ACC112 (cell line): ENCODE results near the gene RAB3C.

Experiments
- H2AFZ ChIP-seq: fragments of 200-600 bp; sonication (generic); one replicate; pipeline ENCODE4 v1.6.0; 2017; ENCODE audit warnings: antibody characterized with exemption, low read length; ENCODE audit not compliant: unreplicated experiment
- H3K27ac ChIP-seq: fragments of 200-600 bp; sonication (generic); 2 replicates; pipeline ENCODE4 v1.5.1; 2014; ENCODE audit warnings: low read depth, mild to moderate bottlenecking, antibody characterized with exemption, low read length, moderate library complexity
- H3K27me3 ChIP-seq: fragments of 200-600 bp; sonication (generic); 2 replicates; pipeline ENCODE4 v1.6.1; 2014; ENCODE audit warnings: mild to moderate bottlenecking, antibody characterized with exemption, low read length, moderate library complexity, mixed read lengths; ENCODE audit not compliant: insufficient read depth
- H3K36me3 ChIP-seq: fragments of 200-600 bp; sonication (generic); 2 replicates; pipeline ENCODE4 v1.6.1; 2016; ENCODE audit warnings: mild to moderate bottlenecking, antibody characterized with exemption, low read length, moderate library complexity, mixed read lengths; ENCODE audit not compliant: insufficient read depth
- H3K4me1 ChIP-seq: fragments of 200-600 bp; sonication (generic); one replicate; pipeline ENCODE4 v1.6.1; 2016; ENCODE audit warnings: low read length, mixed read lengths; ENCODE audit not compliant: insufficient read depth, unreplicated experiment, control insufficient read depth
- H3K4me3 ChIP-seq: fragments of 200-600 bp; sonication (generic); 2 replicates; pipeline ENCODE4 v1.5.1; 2014; ENCODE audit warnings: mild to moderate bottlenecking, low read depth, low read length
- H3K79me2 ChIP-seq: fragments of 200-600 bp; sonication (generic); one replicate; pipeline ENCODE4 v1.6.0; 2016; ENCODE audit warnings: low read length; ENCODE audit not compliant: control insufficient read depth, unreplicated experiment, insufficient read depth

RAB3C gene

DNA sequence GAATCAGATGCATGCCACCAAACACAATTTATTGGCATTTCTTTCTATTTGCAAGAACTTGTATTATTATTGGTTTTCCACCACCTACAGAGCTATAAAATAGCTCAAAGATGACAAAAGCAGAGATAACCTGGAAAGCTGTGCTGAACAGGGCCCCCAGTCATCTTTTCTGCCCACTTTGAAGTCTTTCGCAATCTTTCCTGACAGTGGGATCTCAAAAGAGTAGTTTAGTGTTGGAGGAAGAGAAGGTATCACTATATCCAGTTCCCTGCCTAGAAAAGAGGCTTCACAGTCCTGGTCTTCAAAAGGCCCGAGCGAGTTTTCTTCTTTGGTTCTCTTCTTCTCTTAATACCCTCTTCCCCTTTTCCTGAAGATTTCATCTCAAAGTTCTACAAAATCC is 231.0 kb downstream of the RAB3C start:
- no peaks in the 10 kb centered on the region for H3K4me1 ChIP-seq
- H3K27ac ChIP-seq = no peak overlapping the region
- peaks cover 14% of the 10 kb centered on the region for H3K27me3 ChIP-seq
- no peaks in the 10 kb centered on the region for H3K36me3 ChIP-seq
- H3K79me2 ChIP-seq = no peaks in the 10 kb centered on the region
- no peak overlapping the region for H3K4me3 ChIP-seq
- no peak overlapping the region for H2AFZ ChIP-seq

DNA sequence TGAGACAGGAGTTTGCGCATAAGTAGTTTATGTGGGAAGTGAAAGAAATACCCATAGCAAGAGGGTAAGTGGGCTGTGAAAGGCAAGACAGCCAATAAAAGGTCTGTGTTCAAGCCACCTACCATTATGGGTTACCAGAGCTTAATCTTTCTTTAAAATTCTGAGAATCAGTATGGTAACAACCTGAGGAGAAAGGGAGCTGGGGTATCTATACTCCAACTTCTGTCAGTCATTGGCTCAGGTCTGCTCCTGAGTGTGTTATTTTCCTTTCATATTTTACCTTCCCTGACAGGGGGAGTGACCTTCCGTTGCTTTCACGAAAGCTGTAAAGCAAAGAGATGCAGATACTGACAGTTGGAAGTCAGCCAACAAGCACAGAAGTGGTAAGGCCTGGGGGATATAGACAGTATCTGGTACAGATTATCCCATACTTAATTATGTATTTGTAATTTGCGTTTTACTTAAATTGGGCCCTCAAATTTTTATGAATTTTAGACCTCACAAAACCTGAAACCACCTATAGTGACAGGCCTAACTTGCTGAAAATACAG is 233.4 kb downstream of the RAB3C start:
- peaks cover 22% of the 10 kb centered on the region for H3K27me3 ChIP-seq
- H3K27ac ChIP-seq = no peak overlapping the region
- no peaks in the 10 kb centered on the region for H3K4me1 ChIP-seq
- no peak overlapping the region for H2AFZ ChIP-seq
- H3K4me3 ChIP-seq = no peak overlapping the region
- H3K79me2 ChIP-seq = no peaks in the 10 kb centered on the region
- no peaks in the 10 kb centered on the region for H3K36me3 ChIP-seq

DNA sequence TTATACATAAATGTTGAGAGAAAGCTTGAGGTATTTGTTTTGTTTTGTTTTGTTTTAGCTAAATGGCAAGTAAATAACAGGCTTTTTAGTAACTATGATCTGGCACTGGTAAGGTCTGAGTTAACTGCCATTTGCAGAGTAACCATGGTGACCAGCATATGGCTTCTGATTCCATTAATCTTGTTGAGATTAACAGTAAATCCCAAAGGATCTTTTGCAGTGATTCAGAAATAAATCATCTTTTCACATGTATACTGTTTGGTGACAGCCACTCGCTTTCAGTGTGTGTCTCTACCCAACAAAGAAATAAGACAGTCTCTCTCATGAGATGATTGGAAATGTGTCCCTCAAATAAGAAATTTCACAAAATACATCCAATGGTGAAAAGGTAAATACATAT is 235.6 kb downstream of the RAB3C start:
- Histone ChIP-seq H3K4me1 (no peaks in the 10 kb centered on the region), H3K27ac (no peak overlapping the region), H3K36me3 (no peaks in the 10 kb centered on the region), H3K79me2 (no peaks in the 10 kb centered on the region), H3K4me3 (no peak overlapping the region), H2AFZ (no peak overlapping the region), H3K27me3 (peaks cover 23% of the 10 kb centered on the region)

DNA sequence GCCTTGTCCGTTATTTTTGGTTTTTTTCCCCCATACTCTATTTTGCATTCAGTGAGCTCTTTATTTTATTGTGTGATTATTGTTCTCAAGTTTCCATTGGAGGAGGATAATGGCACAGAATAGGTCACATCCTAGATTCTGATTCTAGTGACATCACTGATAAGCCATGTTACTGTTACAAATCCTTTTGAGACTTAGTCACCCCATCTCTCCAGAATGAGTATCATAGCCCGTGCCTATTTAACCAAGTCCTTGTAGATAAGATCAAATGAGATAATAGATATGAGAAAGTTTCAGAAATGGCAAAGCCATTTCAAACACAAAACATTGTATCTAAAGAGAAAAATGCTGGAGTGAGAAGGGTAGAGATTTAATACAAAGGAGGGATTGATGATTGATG is 242.6 kb downstream of the RAB3C start:
- H3K27ac ChIP-seq = no peak overlapping the region
- no peak overlapping the region for H3K4me3 ChIP-seq
- peaks cover 54% of the 10 kb centered on the region for H3K27me3 ChIP-seq

DNA sequence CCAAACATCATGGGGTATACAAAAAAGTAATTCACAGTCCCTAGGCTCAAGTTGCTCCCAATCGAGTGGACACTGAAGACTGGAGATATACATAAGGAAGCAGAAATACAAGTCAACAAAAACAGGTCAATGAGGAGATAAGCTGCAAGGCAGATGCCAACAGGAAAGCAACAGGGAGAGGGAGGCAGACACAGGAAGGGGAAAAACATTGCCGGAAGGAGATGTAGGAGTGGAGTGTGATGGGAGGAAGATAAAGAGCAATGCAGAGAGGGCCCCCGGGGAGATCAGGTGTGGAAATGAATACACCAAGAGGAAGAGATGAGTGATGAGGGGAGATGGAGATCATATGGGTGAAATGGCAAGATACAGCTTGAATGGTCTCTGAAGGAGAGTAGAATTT is 243.0 kb downstream of the RAB3C start:
- Histone ChIP-seq H3K27me3 (peaks cover 54% of the 10 kb centered on the region), H2AFZ (no peak overlapping the region), H3K4me1 (no peaks in the 10 kb centered on the region), H3K27ac (no peak overlapping the region), H3K36me3 (no peaks in the 10 kb centered on the region), H3K4me3 (no peak overlapping the region), H3K79me2 (no peaks in the 10 kb centered on the region)

More for the DNA sequence above, 242.6 kb downstream of the RAB3C start:
- no peak overlapping the region for H2AFZ ChIP-seq
- no peaks in the 10 kb centered on the region for H3K36me3 ChIP-seq
- H3K79me2 ChIP-seq = no peaks in the 10 kb centered on the region
- no peaks in the 10 kb centered on the region for H3K4me1 ChIP-seq

DNA sequence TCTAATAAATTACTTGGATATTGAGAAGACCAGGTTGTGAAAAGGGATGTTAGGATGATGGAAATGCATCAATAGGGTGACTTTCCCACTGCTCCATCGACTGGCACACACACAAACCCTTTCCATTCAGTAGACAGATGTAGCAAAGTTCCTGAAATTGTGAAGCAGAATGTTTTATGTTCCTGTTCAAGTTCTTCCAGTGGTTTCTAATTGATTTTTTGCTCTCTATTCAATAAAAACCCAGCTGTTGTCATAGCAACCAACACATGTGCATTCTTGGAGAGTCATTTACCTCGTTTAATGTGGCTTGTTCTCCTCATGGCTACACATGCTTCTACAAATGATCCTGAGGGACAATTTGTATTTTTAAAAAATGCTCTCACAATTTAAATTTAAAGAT is 244.6 kb downstream of the RAB3C start:
- Histone ChIP-seq H3K4me3 (no peak overlapping the region), H3K27ac (no peak overlapping the region), H3K36me3 (no peaks in the 10 kb centered on the region), H3K4me1 (no peaks in the 10 kb centered on the region), H3K27me3 (peaks cover 57% of the 10 kb centered on the region), H2AFZ (no peak overlapping the region), H3K79me2 (no peaks in the 10 kb centered on the region)

DNA sequence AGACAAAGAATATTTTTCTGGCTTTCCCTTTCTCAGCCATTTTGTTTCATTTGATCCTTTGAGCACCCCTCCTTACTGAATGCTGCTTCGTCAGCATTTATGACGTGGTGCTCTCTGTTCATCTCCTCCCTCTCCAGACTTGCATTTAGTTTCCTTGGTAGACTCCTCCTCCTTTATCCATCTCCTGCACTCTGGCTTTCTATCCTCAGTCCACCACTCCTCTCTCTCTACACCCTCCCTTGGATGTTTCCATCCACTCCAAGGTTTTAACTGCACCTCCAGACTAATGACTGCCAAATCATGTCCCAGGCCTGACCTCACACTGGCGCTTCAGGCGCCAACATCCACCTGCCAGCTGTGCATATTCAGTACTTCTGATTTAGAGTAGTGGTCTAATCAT is 245.4 kb downstream of the RAB3C start:
- Histone ChIP-seq H3K27ac (no peak overlapping the region), H3K79me2 (no peaks in the 10 kb centered on the region), H3K4me3 (no peak overlapping the region), H2AFZ (no peak overlapping the region), H3K4me1 (no peaks in the 10 kb centered on the region), H3K36me3 (no peaks in the 10 kb centered on the region), H3K27me3 (peaks cover 61% of the 10 kb centered on the region)

DNA sequence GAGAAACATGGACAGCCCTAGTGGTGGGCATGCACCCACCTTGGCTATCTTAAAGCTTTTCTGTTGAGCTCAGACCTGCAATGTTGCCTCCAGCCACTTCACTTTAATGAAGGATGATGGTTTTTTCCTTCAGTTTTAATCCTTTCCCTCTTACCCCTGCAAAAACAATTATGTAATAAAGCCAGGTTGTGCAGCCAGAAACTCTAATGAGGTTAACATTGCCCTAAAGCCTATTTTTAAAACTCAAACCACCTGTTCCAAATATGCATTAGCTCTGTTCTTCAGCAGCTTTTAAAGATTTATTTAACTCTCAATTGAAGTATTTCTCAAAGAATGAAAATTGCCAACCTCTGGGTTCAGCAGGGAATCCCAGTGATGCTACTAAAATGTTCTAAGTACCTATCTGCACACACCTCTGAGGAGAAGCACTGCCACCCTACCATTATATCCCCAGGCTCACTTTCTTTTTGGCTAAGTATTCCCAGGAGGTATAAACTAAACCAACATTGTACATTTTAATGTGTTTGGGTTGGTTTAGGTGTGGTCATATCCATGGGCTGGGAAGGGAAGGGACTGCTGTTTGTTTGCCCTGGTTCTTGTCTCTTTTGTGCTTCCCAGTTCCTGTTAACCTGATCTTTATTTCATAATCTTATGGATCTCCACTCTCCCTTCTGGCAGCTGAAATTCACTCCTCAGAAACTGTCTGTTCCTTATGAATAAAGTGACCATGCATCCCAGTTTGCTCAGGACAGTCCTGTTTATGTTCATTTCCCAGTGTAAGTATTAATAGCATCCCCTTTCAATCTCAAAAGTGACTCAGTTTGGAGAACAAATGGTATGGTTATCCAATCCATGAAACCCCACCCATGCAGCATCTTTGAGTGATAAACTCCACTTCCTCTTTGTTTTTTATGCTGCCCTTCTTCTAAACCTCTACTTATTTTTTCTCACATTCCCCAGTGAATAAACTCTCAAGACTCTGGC is 251.7 kb downstream of the RAB3C start:
- H3K4me3 ChIP-seq = no peak overlapping the region
- no peak overlapping the region for H3K27ac ChIP-seq
- H3K27me3 ChIP-seq = peaks cover 55% of the 10 kb centered on the region

DNA sequence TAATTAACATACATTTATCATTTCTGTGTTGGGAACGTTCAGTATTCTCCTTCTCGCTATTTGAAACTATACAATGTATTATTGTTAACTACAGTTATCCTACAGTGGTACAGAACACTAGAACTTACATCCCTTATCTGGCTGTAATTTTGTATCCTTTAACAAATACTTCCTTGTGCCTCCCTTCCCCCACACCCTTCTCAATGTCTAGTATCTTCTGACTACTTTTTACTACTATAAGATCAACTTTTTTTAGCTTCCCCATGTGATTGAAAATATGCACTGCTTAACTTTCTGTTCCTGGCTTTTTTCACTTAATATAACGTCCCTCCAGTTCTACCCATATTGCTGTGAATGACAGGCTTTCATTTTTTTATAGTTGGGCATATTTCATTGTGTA is 253.5 kb downstream of the RAB3C start:
- Histone ChIP-seq H3K4me3 (no peak overlapping the region), H3K79me2 (no peaks in the 10 kb centered on the region), H3K4me1 (no peaks in the 10 kb centered on the region), H3K27ac (no peak overlapping the region), H3K36me3 (no peaks in the 10 kb centered on the region), H3K27me3 (peaks cover 46% of the 10 kb centered on the region; the same call in 1 of the 2 replicates), H2AFZ (no peak overlapping the region)

More for the DNA sequence above, 251.7 kb downstream of the RAB3C start:
- Histone ChIP-seq H2AFZ (no peak overlapping the region), H3K4me1 (no peaks in the 10 kb centered on the region), H3K79me2 (no peaks in the 10 kb centered on the region), H3K36me3 (no peaks in the 10 kb centered on the region)

DNA sequence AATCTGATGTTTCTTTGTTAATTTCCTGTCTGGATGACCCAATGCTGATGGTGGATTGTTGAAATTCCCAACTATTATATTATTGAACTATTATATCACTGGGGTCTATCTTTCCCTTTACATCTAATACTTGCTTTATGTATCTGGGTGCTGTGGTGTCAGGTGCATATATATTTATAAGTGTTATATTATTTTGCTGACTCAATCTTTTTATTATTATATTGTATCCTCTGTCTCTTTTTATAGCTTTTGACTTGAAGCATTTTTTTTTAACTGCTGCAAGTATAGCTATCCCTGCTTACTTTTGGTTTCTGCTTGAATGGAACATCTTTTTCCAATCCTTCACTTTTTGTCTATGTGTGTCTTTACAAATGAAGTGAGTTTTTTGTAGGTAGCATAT is 255.9 kb downstream of the RAB3C start:
- Histone ChIP-seq H3K27ac (no peak overlapping the region), H2AFZ (no peak overlapping the region), H3K36me3 (no peaks in the 10 kb centered on the region), H3K4me3 (no peak overlapping the region), H3K79me2 (no peaks in the 10 kb centered on the region), H3K27me3 (peaks cover 36% of the 10 kb centered on the region; the same call in 1 of the 2 replicates), H3K4me1 (no peaks in the 10 kb centered on the region)

DNA sequence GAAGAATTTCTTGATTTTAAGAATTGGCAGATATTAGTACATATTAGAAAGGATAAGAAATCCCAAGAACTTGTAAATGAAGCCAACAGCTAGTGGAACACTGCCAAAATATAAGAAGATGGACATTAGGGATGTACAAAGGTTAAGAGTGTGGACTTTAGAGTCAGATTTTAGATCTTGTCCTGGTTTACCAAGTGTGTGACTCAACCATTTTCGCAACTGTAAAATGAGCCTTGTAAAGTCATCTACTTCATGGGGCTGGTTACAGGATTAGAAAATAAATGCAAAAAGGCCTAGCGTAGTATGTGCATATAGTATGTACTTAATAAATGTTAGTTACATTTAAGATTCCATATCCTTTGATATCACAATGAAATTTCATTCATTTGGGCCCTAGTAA is 260.0 kb downstream of the RAB3C start:
- H3K27ac ChIP-seq = no peak overlapping the region
- H3K79me2 ChIP-seq = no peaks in the 10 kb centered on the region
- no peak overlapping the region for H3K4me3 ChIP-seq
- peaks cover 17% of the 10 kb centered on the region; the same call in 1 of the 2 replicates for H3K27me3 ChIP-seq
- no peaks in the 10 kb centered on the region for H3K36me3 ChIP-seq
- no peak overlapping the region for H2AFZ ChIP-seq
- H3K4me1 ChIP-seq = no peaks in the 10 kb centered on the region
